HG02981 (cell line): ENCODE measurements around the gene BLOC1S3.

Source experiments
- ATAC-seq: cut with Tn5 transposase; IDR thresholded peaks from one replicate; pipeline ENCODE4 v1.9.1; 2021; ENCODE audit warnings: mild to moderate bottlenecking, moderate library complexity; ENCODE audit not compliant: unreplicated experiment

The BLOC1S3 gene

DNA sequence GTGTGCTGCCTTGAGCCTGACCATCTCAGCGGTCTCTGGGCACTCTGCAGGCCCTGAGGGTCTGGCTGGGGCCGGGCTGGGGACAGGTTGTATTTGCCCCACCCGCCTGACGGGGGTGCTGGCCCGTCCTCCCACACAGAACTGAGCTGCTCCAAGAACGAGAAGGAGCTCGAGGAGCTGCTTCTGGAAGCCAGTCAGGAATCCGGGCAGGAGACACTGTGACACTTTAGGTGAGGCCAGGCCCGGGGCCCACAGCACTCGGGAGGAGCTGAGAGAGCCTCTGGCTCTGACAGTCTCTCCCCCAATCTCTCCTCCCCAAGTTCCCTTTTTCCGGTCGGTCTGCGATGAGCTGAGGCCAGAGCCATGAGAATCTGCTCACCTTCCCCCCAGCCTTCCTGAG lies 32.3 kb upstream of the BLOC1S3 start:
- no peak for ATAC-seq

DNA sequence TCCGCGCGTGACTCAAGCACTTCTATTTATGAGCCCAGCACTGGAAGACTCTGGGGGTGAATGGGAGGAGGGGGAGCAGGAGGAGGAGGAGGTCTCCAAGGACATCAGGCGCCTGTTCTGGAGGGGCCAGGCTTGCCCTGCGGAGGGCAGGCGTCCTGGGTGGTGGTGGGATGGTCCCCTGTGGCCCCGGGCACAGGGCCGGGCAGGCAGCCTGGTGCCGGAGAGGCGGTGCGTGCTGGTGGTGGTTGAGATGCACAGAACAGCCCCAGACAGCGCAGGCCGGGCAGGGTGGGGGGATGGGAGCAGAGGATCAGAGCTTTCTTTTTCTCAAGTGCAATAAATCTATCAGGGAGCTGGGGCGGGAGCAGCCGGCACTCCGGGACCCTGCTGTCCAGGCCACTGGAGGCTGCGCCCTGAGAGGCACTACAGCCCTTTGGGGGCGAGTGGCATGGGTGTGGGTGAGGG lies 31.8 kb upstream of the BLOC1S3 start:
- no peak for ATAC-seq

- ATAC-seq: no peak
Measured at GRCh38 chr19:45147835-45148676, 30.5 kb upstream of the BLOC1S3 start.

DNA sequence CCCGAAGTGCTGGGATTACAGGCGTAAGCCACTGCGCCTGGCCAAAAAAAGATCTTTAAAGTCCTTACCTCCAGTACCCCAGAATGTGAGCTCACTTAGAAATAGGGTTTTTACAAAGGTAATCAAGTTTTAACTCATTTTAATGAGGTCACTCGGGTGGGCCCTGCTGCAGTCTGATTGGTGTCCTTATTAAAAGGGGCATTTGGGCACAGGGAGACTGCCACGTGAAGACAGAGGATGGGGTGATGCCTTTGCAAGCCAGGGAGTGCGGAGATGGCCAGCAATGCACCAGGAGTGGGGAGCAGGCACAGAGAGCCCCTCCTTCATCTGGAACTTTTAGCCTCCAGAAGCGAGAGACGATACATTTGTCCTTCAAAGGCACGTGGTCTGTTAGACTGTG lies 29.5 kb upstream of the BLOC1S3 start:
- no peak for ATAC-seq

DNA sequence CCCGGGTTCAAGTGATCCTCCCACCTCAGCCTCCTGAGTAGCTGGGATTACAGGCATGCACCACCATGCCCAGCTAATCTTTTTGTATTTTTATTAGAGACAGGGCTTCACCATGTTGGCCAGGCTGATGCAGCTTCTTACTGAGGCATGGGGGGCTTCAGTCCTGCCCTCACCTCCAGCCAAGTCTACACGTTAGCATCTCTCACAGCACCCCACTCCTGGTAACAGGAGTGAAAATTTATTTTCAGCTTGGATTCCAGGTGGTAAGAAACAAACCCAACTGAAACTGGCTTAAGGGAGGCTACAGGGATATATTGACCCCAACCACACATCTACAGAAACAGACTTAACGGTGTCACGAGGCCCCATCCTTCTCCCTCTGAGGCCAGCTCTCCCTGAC lies 28.4 kb upstream of the BLOC1S3 start:
- no peak for ATAC-seq

- ATAC-seq: no peak
Measured at GRCh38 chr19:45150751-45151281, 27.8 kb upstream of the BLOC1S3 start.

DNA sequence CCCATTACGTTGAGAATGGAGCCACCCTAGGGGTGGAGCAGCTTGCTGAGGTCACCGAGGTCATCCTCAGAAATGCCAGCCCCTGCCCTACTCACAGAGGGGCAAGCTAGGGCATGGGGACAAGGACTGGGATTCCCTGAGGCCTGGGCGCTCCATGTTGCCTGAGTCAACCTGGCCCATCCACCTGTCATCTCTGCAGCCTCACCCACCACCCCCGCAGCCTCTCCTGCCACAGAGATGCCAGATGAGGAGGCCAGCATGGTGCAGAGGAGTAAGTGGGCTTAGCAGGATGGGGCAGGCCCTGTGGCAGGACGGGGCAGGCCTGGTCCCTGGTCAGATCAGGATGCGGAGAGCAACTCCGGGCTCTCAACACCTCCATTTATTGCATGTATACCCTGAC lies 27.3 kb upstream of the BLOC1S3 start:
- ATAC-seq: no peak

DNA sequence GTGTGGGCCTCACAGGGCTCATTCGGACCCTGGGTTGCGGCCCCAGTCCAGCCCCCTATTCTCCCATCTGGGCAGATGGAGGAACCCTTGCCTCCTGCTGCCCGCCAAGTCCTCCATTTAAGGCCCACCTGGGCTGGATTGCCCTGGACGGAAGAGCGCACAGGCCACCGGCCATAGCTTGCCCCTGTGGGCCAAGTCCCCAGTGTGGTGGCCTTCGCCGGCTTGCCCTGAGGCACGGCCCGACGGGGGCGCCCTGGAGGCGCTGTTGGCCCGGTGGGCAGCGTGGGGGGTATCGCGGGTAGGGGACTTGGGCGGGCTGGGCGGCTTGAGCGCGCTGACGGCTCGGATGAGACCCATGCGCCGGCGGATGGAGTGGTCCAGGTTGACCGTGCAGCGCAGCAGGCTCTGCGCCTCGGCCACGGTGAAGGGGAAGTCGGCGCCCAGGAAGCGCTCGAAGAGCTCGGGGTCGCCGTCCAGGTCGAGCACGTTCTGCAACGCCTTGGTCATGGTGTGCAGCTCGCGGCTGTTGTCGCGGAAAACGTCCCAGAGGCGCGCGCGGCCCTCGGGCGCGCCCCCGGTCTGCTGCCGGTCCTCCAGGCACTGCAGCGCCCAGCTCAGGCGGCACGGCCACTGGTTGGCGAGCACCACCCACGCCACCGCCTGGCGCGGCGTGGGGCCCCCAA lies 26.6 kb upstream of the BLOC1S3 start:
- no peak for ATAC-seq

- ATAC-seq: no peak
Measured at GRCh38 chr19:45152504-45153338, 25.9 kb upstream of the BLOC1S3 start.

- ATAC-seq: no peak
Measured at GRCh38 chr19:45153339-45154063, 25.1 kb upstream of the BLOC1S3 start.

GRCh38 chr19:45154064-45154827 lies 24.3 kb upstream of the BLOC1S3 start:
- no peak for ATAC-seq

GRCh38 chr19:45156011-45156630 lies 22.5 kb upstream of the BLOC1S3 start:
- no peak for ATAC-seq

DNA sequence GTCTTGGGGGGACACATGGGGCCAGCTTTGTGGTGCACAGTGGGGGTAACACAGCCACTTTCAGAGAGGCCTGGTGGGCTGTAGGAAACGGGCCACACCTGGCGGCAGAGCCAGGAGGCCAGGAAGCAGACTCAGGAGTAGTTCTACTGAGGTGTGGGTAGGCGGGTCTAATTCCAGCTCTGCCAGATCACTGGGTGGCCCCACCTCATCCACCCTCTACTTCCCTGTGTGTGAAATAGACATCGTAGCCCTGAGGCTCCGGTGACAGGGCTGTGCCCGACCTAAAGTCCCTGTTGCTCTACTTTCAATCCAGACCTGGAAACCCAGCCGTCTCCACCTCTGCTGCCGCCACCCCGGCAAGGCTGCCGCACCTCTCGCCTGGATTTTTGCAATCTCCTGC lies 21.8 kb upstream of the BLOC1S3 start:
- no peak for ATAC-seq

DNA sequence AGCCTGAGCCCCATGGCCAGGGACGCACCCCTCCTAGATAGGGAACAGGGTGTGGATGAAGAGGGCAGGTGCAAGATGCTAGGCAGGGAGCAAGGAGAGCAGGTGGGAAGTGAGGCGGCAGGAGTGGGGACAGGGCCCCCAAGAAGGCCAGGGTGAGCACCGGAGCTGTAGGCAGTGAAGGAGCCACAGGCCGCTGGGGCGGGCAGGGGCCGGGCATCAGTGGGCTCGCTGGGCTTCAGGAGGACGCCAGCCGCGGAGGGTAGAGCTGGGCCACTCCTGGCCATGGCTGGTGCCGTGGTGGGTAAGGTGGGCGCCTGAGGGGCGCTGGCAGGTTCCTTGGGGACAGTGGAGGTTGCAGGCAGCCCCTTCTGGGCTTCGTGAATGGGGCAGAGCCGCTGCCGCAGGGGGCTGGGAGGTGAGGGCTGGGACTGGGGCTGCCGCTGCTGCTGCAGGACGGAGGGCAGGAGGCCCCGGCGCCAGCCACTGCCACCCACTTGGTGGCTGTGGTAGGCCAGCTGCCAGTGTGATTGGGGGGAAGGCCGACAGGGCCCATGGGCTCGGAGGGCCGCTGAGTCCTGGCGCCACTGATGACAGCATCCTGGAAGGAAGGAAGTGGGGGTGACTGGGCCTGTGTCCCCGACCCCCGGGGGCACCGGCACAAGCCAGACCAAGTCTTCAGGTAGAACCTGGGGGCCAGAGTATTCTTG lies 19.9 kb upstream of the BLOC1S3 start:
- no peak for ATAC-seq

- ATAC-seq: no peak
Measured at GRCh38 chr19:45159210-45159970, 19.2 kb upstream of the BLOC1S3 start.

DNA sequence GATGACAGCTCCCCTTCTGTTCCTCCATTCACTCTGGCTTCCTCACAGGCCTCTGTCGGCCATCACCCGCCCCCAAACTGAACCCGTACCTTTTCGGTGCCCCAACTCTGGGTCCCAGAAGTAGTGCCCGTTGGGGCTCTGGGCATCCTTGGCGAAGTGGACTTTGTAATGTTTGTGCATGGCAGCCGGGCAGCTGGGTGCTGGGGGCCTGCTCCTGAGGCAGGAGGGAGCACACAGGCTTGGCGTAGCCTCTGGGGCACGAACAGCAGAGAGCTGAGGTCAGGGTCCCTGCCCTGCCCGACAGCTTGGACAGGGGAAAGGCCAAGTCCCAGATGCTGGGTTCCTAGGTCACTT lies 18.6 kb upstream of the BLOC1S3 start:
- ATAC-seq: no peak

- no peak for ATAC-seq
Measured at GRCh38 chr19:45160870-45161737, 17.5 kb upstream of the BLOC1S3 start, which contains the start of gene NKPD1. NKPD1 (minus strand) TSS chr19:45160982; CDS start chr19:45160150, 832 bp downstream.
